Cardiac fibroblast (primary cell): ENCODE results near the gene FLNA.
"Not testable (repeated sequence)": the region's sequence is repeated elsewhere in the genome, so short reads cannot be mapped to it uniquely, and the experiment has no call there.

ENCODE experiments used
- DNase-seq, 2 donors: peaks; one replicate each; pipeline versions ENCODE4 v3.0.0 to v3.0.0-alpha.2; 2010; ENCODE audit warnings: low read depth in 2 of 2
- H3K4me3 ChIP-seq, 2 donors: replicated peaks in 1 of 2; 1 replicate in 1 of 2; 2 replicates in 1 of 2; pipeline ENCODE4 v1.5.1; 2011; ENCODE audit warnings: low read depth in 2 of 2, low read length in 2 of 2, mild to moderate bottlenecking in 2 of 2, moderate library complexity in 1 of 2
- TF ChIP-seq, protein P1 (sequence below): IDR thresholded peaks from one replicate; pipeline ENCODE4 v1.5.1; 2011; ENCODE audit warnings: low read depth, mild to moderate bottlenecking, low read length, inconsistent platforms

FLNA gene

DNA sequence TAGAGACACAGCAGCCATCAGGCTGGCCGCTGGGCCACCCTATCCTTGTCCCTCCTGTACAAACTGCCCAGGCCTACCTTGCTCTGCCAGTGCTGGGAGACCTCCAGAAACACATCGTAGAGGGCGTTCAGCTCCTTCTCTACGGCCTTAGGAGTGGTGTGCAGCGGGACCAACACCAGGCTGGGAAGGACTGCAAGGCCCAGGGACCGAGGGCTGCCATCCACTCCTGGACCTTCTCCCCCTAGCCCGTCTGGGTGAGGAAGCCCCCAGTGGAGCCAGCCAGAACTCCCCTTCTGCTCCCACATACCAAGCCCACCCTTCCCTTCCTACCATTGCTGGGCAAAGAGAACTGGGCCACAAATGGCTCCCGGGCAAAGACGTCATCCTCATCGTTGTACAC lies 28.8 kb upstream of the FLNA start:
- TF ChIP-seq, protein P1, sequence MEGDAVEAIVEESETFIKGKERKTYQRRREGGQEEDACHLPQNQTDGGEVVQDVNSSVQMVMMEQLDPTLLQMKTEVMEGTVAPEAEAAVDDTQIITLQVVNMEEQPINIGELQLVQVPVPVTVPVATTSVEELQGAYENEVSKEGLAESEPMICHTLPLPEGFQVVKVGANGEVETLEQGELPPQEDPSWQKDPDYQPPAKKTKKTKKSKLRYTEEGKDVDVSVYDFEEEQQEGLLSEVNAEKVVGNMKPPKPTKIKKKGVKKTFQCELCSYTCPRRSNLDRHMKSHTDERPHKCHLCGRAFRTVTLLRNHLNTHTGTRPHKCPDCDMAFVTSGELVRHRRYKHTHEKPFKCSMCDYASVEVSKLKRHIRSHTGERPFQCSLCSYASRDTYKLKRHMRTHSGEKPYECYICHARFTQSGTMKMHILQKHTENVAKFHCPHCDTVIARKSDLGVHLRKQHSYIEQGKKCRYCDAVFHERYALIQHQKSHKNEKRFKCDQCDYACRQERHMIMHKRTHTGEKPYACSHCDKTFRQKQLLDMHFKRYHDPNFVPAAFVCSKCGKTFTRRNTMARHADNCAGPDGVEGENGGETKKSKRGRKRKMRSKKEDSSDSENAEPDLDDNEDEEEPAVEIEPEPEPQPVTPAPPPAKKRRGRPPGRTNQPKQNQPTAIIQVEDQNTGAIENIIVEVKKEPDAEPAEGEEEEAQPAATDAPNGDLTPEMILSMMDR, result no peak
- no peak overlapping the region for H3K4me3 ChIP-seq
- no peak for DNase-seq

DNA sequence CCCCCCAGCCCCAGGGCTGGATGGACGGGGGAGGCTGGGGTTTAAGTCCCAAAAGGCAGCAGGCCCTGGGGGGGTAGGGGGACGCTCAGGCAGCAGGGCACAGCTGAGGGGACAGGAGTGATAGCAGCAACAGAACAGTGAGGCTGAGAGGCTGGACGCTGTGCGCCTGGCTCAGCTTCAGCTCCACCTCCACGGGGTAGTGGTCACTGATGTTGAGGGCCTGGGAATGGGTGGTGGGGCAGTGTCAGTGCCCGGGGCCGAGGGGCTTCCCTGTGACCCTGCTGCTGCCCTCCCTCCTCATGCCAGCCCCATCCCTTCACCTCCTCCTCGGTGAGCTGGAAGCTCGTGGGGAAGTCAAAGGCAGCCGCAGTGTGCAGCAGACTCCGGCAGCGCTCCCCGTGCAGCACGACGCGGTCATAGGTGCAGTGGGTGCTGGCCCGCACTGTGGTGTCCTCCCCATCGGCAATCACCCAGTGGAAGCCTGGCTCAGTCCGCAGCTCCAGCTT lies 28.2 kb upstream of the FLNA start:
- TF ChIP-seq, protein P1, result no peak
- H3K4me3 ChIP-seq, result no peak overlapping the region

DNA sequence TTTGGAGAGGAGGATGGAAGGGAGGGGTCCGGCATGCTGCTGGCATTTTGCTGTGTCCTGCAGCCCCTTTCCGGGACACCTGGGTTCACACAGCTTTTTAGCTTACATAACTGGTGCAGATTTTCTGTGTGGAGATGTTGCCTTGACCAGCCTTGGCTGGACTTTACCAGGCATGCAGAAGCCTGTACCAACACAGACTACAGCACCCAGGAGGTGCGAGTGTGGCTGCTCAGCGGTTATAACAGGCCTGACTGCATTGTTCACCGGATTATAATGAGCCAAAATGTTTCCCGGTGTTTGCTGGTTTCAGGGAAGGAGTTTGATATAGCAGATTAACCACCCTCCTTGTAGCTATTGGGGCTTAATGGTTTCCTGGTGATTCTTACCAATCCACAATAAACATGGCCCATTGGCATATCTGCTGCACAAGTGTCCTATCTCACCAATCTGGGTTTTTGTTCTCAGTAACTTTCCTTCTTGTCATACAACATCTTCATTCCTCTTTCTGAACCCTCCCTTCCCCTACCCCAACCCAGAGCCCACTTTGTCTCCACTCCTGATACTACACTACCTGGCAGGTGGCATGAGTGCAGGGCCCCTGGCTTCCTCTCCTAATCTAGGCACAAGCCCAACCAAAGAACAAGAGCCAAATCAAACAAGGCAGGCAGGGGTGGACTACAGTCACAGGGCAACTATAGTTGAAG lies 27.6 kb upstream of the FLNA start:
- DNase-seq, result peak; percentile 28 to 30
- TF ChIP-seq, protein P1, result no peak
- no peak overlapping the region for H3K4me3 ChIP-seq

More for the DNA sequence above, 28.2 kb upstream of the FLNA start:
- DNase-seq, result no peak

DNA sequence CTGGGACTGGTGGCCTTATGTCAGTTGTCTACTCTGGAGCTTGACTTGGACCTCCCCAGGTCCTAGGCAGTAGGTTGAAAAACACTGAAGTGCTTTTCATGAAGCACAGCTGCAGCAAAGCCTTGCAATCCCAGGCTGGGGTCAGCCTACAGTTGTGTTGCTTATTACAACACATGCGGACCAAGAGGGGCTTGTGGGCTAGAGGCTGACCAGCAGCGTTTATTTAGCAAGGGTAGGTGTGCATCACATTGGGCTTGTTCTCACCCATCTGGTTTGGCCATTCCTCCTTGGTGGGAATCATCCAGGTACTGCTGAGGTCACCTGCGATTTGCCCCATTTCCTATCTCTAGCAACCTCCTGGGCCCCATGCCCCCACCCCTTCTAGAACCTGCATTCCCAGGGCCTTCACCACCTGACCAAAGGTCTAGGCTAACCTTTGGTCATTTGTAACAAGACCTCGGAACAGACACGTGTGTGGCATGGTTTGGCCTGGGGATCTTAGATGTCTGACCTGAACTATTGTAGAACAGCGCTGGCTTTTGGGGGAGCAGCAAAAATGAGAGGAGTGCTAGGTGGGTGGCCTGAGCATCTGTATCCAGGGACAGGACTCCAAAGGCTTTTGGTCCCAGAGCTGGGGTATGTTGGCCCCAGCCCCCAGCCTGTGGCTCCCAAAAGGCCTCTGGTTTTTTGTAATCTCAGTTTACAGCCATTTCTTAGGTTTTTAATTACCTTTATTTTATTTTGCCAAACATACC lies 26.8 kb upstream of the FLNA start:
- peak; percentile 42 to 49 for DNase-seq
- TF ChIP-seq, protein P1, result no peak
- no peak overlapping the region for H3K4me3 ChIP-seq

DNA sequence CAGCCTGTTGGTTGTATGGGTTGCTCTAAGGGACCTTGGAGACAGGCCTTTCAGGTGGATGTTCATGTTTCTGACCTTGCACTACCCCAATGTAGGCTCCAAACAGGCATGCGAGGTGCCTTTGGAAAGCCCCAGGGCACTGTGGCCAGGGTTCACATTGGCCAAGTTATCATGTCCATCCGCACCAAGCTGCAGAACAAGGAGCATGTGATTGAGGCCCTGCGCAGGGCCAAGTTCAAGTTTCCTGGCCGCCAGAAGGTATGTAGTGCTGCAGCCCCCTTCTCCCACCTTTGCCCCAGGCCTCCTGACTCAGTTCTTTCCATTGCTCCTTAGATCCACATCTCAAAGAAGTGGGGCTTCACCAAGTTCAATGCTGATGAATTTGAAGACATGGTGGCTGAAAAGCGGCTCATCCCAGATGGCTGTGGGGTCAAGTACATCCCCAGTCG lies 26.0 kb upstream of the FLNA start:
- H3K4me3 ChIP-seq, result peak overlapping the region; percentile 71 to 79
- DNase-seq, result not testable (repeated sequence)

DNA sequence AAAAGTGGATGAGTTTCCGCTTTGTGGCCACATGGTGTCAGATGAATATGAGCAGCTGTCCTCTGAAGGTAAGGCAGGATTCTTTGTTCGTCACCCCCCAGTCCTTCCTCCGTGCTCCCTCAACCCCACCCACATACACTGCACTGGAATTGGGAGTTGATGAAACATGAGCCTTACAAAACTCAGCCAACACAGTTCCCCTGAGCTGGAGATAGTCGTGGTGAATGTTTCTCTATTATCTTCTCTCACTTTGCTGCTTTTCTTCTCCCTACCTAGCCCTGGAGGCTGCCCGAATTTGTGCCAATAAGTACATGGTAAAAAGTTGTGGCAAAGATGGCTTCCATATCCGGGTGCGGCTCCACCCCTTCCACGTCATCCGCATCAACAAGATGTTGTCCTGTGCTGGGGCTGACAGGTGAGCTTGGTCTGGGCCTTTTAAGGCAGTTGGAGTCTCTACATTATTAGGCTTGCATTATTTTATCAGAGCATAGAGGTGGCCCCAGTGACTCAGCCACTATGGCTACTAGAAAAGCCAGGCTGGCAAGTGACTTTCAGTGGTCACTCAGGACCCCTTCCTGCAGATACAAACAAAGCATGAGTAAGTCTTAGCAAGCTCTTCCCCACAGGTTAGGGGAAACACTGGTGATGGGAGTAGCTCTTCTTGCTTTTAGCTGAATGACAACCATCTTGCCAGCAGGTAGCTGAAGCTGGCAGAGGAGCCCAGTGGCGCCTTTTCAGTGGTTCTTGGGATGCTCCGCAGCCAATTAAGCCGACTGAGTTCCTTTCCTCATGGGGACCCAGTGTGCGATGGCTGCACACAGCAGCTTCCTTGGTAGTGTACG lies 25.3 kb upstream of the FLNA start:
- H3K4me3 ChIP-seq, result peak overlapping the region; percentile 71 to 79
- TF ChIP-seq, protein P1, result no peak
- peak in 1 of 2 donors; percentile 10 for DNase-seq
